HepG2 (cell line): ENCODE measurements around the gene ARHGEF3. TPM values are rescaled to one million over a fixed set of nuclear protein-coding genes. Genes with fewer than 3 reads are reported as not detected.
A peak's percentile ranks its signal among the peaks of the same experiment; 100 is the strongest.
"Not testable (repeated sequence)": the region's sequence is repeated elsewhere in the genome, so short reads cannot be mapped to it uniquely, and the experiment has no call there.

Experiments used
- ATAC-seq: fragments of 200-7000 bp; cut with Tn5 transposase; 3 replicates; pipeline ENCODE4 v1.9.1; 2020; ENCODE audit warnings: mild to moderate bottlenecking, moderate library complexity
- BruUV-seq: library from RNA; stranded (reverse); fragments of 400-500 nt; replicated peaks from 2 replicates; lab custom pipeline; 2021; lab: Mats Ljungman, UMichigan
- CTCF ChIA-PET: fragments of 300-600 bp; formaldehyde crosslinking; extraction: SDS; loops from one replicate; lab custom pipeline; 2021; ENCODE audit warnings: low total read pairs, inconsistent platforms, low intra/inter-chr PET ratio; lab: Yijun Ruan, JAX
- POLR2A ChIA-PET: fragments of 350-600 bp; sonication (Branson Sonifier 250); formaldehyde crosslinking; loops from one replicate; lab custom pipeline; 2020; ENCODE audit warnings: antibody characterized with exemption, inconsistent platforms; lab: Yijun Ruan, JAX
- DNase-seq: peaks from one replicate; pipeline ENCODE4 v3.0.0-alpha.2; 2015; ENCODE audit warnings: low spot score
- FAIRE-seq: peaks from 3 replicates; lab custom pipeline; 2011; peaks lifted over from hg19 to GRCh38; lab: Jason Lieb, UNC
- H2AFZ ChIP-seq: one replicate; pipeline ENCODE4 v1.6.1; 2011; ENCODE audit warnings: low read length, inconsistent platforms
- H3K27ac ChIP-seq: fragments of 300-600 bp; 3 replicates; pipeline ENCODE4 v1.8.0; 2011; ENCODE audit warnings: mixed run types, mild to moderate bottlenecking, mixed read lengths, low read length, inconsistent platforms; ENCODE audit not compliant: insufficient read depth; ENCODE audit errors: extremely low read length
- H3K27me3 ChIP-seq, 2 experiments: fragments of 200-600 bp in 1 of 2; 2 replicates in 1 of 2; 3 replicates in 1 of 2; pipeline versions ENCODE4 v1.6.0 to v1.8.0; 2011; ENCODE audit warnings: low read length in 2 of 2, mild to moderate bottlenecking in 2 of 2, moderate library complexity in 2 of 2, inconsistent platforms in 1 of 2; ENCODE audit not compliant: insufficient read depth in 2 of 2, control insufficient read depth in 1 of 2
- H3K36me3 ChIP-seq, 2 experiments: fragments of 200-600 bp in 1 of 2; replicated peaks in 1 of 2; 2 replicates in 1 of 2; 3 replicates in 1 of 2; pipeline versions ENCODE4 v1.5.1 to v1.8.0; 2011; ENCODE audit warnings: low read length in 2 of 2, inconsistent platforms in 1 of 2; ENCODE audit not compliant: insufficient read depth in 2 of 2, control insufficient read depth in 1 of 2
- H3K4me1 ChIP-seq: 2 replicates; pipeline ENCODE4 v1.5.1; 2012; ENCODE audit warnings: low read length, inconsistent platforms; ENCODE audit not compliant: insufficient read depth
- H3K4me2 ChIP-seq: 2 replicates; pipeline ENCODE4 v1.6.0; 2011; ENCODE audit warnings: low read depth, low read length, inconsistent platforms
- H3K4me3 ChIP-seq, 3 experiments: fragments of 200-600 bp in 1 of 3; sonication (generic), shearing (Covaris generic) in 1 of 3; replicated peaks in 1 of 3; 2 replicates each; pipeline ENCODE4 v1.5.1; 2011 to 2016; ENCODE audit warnings: low read length in 3 of 3, inconsistent platforms in 2 of 3, low read depth in 2 of 3, mild to moderate bottlenecking in 2 of 3, control low read depth in 1 of 3, mixed read lengths in 1 of 3; ENCODE audit not compliant: insufficient read depth in 1 of 3
- H3K79me2 ChIP-seq: one replicate; pipeline ENCODE4 v1.6.1; 2011; ENCODE audit warnings: low read length, inconsistent platforms; ENCODE audit not compliant: insufficient read depth
- H3K9ac ChIP-seq: 2 replicates; pipeline ENCODE4 v1.6.0; 2011; ENCODE audit warnings: mild to moderate bottlenecking, low read depth, low read length, inconsistent platforms; ENCODE audit not compliant: insufficient read depth
- H3K9me3 ChIP-seq: 2 replicates; pipeline ENCODE4 v1.5.1; 2012; ENCODE audit warnings: mild to moderate bottlenecking, low read length
- H4K20me1 ChIP-seq: 2 replicates; pipeline ENCODE4 v1.6.0; 2011; ENCODE audit warnings: inconsistent platforms, mild to moderate bottlenecking, low read length, moderate library complexity; ENCODE audit not compliant: insufficient read depth
- ARNT2 ChIP-seq: sonication (generic); formaldehyde crosslinking; IDR thresholded peaks from 2 replicates; pipeline ENCODE4 v1.8.0; 2022; ENCODE audit warnings: mild to moderate bottlenecking, low read depth, missing genetic modification reagents, moderate library complexity
- CHD4 ChIP-seq: fragments of 200-600 bp; sonication (generic); IDR thresholded peaks from 2 replicates; pipeline ENCODE4 v1.7.0; 2017; ENCODE audit warnings: mild to moderate bottlenecking, low read length, borderline replicate concordance
- STAG1 ChIP-seq: sonication (generic); formaldehyde crosslinking; IDR thresholded peaks from 2 replicates; pipeline ENCODE4 v1.4.0; 2020; ENCODE audit warnings: missing genetic modification reagents
- SYNCRIP ChIP-seq: fragments of 200-400 bp; formaldehyde crosslinking; IDR thresholded peaks from 2 replicates; pipeline ENCODE4 v1.6.1; 2018; ENCODE audit warnings: mild to moderate bottlenecking, low read depth, low read length; ENCODE audit not compliant: insufficient read depth
- ZFP37 ChIP-seq: sonication (generic); formaldehyde crosslinking; IDR thresholded peaks from 2 replicates; pipeline ENCODE4 v1.4.0; 2020; ENCODE audit warnings: missing genetic modification reagents, borderline replicate concordance
- ZNF18 ChIP-seq: sonication (generic); formaldehyde crosslinking; IDR thresholded peaks from 2 replicates; pipeline ENCODE4 v1.8.0; 2022; ENCODE audit warnings: mild to moderate bottlenecking, missing genetic modification reagents; ENCODE audit not compliant: insufficient replicate concordance
- ZNF329 ChIP-seq: sonication (generic); formaldehyde crosslinking; IDR thresholded peaks from 2 replicates; pipeline ENCODE4 v1.9.0; 2021; ENCODE audit warnings: low read depth, mild to moderate bottlenecking, missing genetic modification reagents
- ZNF362 ChIP-seq: sonication (generic); formaldehyde crosslinking; IDR thresholded peaks from 2 replicates; pipeline ENCODE4 v1.4.0; 2020; ENCODE audit warnings: missing genetic modification reagents, mild to moderate bottlenecking, borderline replicate concordance
- ZNF563 ChIP-seq: sonication (generic); formaldehyde crosslinking; IDR thresholded peaks from 2 replicates; pipeline ENCODE4 v1.8.0; 2022; ENCODE audit warnings: mild to moderate bottlenecking, moderate library complexity, missing genetic modification reagents
- ZSCAN25 ChIP-seq: sonication (generic); formaldehyde crosslinking; IDR thresholded peaks from 2 replicates; pipeline ENCODE4 v1.8.0; 2022; ENCODE audit warnings: mild to moderate bottlenecking, missing genetic modification reagents
- WGBS: methylation state at CpG from one replicate; pipeline ENCODE4 v1.1.6; 2017; ENCODE audit warnings: low lambda C conversion rate; 5-methylcytosine and 5-hydroxymethylcytosine counted together
- in situ Hi-C: cut with HindIII; loops from 2 replicates; pipeline ENCODE4 v1.10.0; 2017; ENCODE audit warnings: low pct_unique_long_range_greater_than_20kb; ENCODE audit not compliant: extremely low pct_ligation_motif_present
- intact Hi-C: fragments of 100-400 bp; cut with micrococcal nuclease; formaldehyde crosslinking; loops from one replicate; pipeline ENCODE4 v1.10.0; 2022; ENCODE audit not compliant: unreplicated experiment
- polyA plus RNA-seq, 8 experiments: library from polyadenylated mRNA; depleted of rRNA in 3 of 8; stranded (reverse) in 7 of 8; unstranded in 1 of 8; fragments of >200 nt; fragmentation: Illumina TruSeq in 4 of 8; extraction: Trizol in 4 of 8; gene quantifications; 2 replicates each; pipeline versions ENCODE4 v1.2.1 to v1.2.3, GENCODE V29; 2011 to 2016; ENCODE audit warnings: low read depth in 4 of 8, missing spikeins in 1 of 8, mixed read lengths in 1 of 8; ENCODE audit not compliant: insufficient read depth in 1 of 8
- total RNA-seq, 5 experiments: library from RNA; depleted of rRNA; stranded (reverse); fragments of >200 nt; fragmentation: Illumina TruSeq; extraction: Trizol; gene quantifications; 2 replicates each; pipeline ENCODE4 v1.2.3, GENCODE V29; 2016; ENCODE audit warnings: low read depth in 1 of 5
- TF ChIP-seq, protein P1 (sequence below): sonication (generic); formaldehyde crosslinking; IDR thresholded peaks from 2 replicates; pipeline ENCODE4 v1.5.0; 2020; ENCODE audit warnings: mild to moderate bottlenecking, missing genetic modification reagents, moderate library complexity
- TF ChIP-seq, protein P2 (sequence below): IDR thresholded peaks from 2 replicates; pipeline ENCODE4 v1.6.1; 2016; ENCODE audit warnings: low read depth

The ARHGEF3 gene
- total and polyA plus RNA-seq, 2 of the 13 experiments (the other 11 are each of a cell fraction or from before 2014, with no cell fraction given), result 14.8 to 23.1 TPM

GRCh38 chr3:56707412-56707811 is 94.3 kb downstream of the ARHGEF3 start:
- H3K4me1 ChIP-seq, H3K79me2 ChIP-seq, CTCF ChIA-PET, FAIRE-seq, H3K27ac ChIP-seq, in situ Hi-C loops, H4K20me1 ChIP-seq, ATAC-seq, H3K36me3 ChIP-seq, H3K4me2 ChIP-seq, BruUV-seq, H3K9ac ChIP-seq, H3K27me3 ChIP-seq, DNase-seq, intact Hi-C loops, H2AFZ ChIP-seq, H3K4me3 ChIP-seq, POLR2A ChIA-PET, H3K9me3 ChIP-seq: not testable (repeated sequence)
- WGBS, result 68% methylated on average over 6 of the region's 6 CpGs
- TF ChIP-seq ZNF362 (CRISPR knock-in tag), result peak; percentile 29; the same call in 1 of the 2 replicates
- peak; percentile 54 for TF ChIP-seq STAG1 (CRISPR knock-in tag)
- TF ChIP-seq, protein P1, sequence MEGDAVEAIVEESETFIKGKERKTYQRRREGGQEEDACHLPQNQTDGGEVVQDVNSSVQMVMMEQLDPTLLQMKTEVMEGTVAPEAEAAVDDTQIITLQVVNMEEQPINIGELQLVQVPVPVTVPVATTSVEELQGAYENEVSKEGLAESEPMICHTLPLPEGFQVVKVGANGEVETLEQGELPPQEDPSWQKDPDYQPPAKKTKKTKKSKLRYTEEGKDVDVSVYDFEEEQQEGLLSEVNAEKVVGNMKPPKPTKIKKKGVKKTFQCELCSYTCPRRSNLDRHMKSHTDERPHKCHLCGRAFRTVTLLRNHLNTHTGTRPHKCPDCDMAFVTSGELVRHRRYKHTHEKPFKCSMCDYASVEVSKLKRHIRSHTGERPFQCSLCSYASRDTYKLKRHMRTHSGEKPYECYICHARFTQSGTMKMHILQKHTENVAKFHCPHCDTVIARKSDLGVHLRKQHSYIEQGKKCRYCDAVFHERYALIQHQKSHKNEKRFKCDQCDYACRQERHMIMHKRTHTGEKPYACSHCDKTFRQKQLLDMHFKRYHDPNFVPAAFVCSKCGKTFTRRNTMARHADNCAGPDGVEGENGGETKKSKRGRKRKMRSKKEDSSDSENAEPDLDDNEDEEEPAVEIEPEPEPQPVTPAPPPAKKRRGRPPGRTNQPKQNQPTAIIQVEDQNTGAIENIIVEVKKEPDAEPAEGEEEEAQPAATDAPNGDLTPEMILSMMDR (CRISPR knock-in tag), result 0 out of 2 replicates have a peak, but pooled peaks have one; percentile 21

DNA sequence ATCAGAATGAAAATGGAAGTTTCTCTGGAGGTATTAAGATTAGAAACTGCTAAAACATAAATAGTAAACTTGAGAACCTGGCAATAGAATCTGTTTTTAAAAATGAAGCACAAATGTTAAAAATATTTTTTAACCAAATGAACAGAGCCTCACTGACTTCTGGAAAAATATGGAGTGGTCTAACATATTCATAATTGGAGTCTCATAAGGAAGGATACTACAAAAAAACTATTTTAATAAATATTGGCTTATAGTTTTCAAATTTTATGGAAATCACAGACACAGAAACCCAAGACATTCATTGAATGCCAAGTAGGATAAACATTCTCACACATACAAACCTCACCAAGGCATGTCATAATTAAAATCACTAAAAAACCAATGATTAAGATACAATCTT is 95.1 kb downstream of the ARHGEF3 start:
- DNase-seq (no peak), ATAC-seq (no peak), FAIRE-seq (no peak)
- intact Hi-C loops (no loop called here), in situ Hi-C loops (no loop called here)
- POLR2A ChIA-PET, result no interaction called here
- H3K9me3 ChIP-seq, result no peaks in the 10 kb centered on the region
- no peak overlapping the region for H3K4me2 ChIP-seq
- no TSS peak for BruUV-seq
- H2AFZ ChIP-seq, result no peak overlapping the region
- CTCF ChIA-PET, result no interaction called here
- H3K4me3 ChIP-seq, result no peak overlapping the region
- no peaks in the 10 kb centered on the region for H3K79me2 ChIP-seq
- 0 out of 2 replicates have a peak, but pooled peaks cover 4% of the 10 kb centered on the region for H3K4me1 ChIP-seq
- H3K27me3 ChIP-seq, result no peaks in the 10 kb centered on the region
- no peaks in the 10 kb centered on the region for H3K36me3 ChIP-seq
- H4K20me1 ChIP-seq, result no peaks in the 10 kb centered on the region
- H3K9ac ChIP-seq, result no peak overlapping the region
- no peak overlapping the region for H3K27ac ChIP-seq
- no peak for TF ChIP-seq CHD4
- TF ChIP-seq SYNCRIP, result no peak
- no peak for TF ChIP-seq ZNF329
- no peak for TF ChIP-seq ZNF563 (CRISPR knock-in tag)
- no peak for TF ChIP-seq ZFP37 (CRISPR knock-in tag)
- TF ChIP-seq, protein P2, sequence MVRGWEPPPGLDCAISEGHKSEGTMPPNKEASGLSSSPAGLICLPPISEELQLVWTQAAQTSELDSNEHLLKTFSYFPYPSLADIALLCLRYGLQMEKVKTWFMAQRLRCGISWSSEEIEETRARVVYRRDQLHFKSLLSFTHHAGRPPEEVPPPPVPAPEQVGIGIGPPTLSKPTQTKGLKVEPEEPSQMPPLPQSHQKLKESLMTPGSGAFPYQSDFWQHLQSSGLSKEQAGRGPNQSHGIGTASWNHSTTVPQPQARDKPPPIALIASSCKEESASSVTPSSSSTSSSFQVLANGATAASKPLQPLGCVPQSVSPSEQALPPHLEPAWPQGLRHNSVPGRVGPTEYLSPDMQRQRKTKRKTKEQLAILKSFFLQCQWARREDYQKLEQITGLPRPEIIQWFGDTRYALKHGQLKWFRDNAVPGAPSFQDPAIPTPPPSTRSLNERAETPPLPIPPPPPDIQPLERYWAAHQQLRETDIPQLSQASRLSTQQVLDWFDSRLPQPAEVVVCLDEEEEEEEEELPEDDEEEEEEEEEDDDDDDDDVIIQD, result no peak
- TF ChIP-seq ZNF18 (CRISPR knock-in tag), result no peak
- TF ChIP-seq ARNT2 (CRISPR knock-in tag), result no peak
- TF ChIP-seq ZSCAN25 (CRISPR knock-in tag), result no peak
